ENCODE measurements around the gene SCMH1. TPM values are rescaled to one million over a fixed set of nuclear protein-coding genes. Genes with fewer than 3 reads are reported as not detected.

The SCMH1 gene
- total RNA-seq, 1 donor from 2014 or later: 19.0 TPM

DNA sequence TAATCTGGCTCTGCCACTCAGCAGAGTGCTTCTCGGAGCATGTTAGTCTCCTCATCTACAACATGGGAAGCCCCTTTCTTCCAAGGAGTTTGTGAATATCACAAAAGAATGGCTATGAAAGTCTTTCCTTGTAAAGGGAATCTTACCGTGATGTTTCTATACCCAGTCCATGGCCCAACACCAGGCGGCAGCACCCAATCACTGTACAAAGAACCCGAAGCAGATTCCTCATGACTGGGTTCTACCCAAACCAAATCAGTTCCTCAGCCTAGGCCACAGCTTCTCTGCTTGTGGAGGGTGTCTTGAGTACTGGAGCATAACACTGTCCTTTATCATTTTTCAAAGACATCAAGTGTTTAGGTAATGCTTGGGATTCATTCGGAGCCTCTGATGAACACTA is 204.0 kb downstream of the SCMH1 start:
- H3K9me3 Mint-ChIP-seq: no peaks in the 10 kb centered on the region
- peaks cover 17% of the 10 kb centered on the region for H3K36me3 Mint-ChIP-seq (ENCODE audit: low read depth)
- H3K4me3 Mint-ChIP-seq (ENCODE audit: low read depth): no peak overlapping the region
- no peak for DNase-seq (ENCODE audit: low spot score)
- H3K27ac Mint-ChIP-seq: no peak overlapping the region
- peaks cover 3% of the 10 kb centered on the region for H3K4me1 Mint-ChIP-seq (ENCODE audit: low read depth)
- intact Hi-C loops (cut with micrococcal nuclease): no loop called here
- H3K27me3 Mint-ChIP-seq (ENCODE audit: low read depth): no peaks in the 10 kb centered on the region

DNA sequence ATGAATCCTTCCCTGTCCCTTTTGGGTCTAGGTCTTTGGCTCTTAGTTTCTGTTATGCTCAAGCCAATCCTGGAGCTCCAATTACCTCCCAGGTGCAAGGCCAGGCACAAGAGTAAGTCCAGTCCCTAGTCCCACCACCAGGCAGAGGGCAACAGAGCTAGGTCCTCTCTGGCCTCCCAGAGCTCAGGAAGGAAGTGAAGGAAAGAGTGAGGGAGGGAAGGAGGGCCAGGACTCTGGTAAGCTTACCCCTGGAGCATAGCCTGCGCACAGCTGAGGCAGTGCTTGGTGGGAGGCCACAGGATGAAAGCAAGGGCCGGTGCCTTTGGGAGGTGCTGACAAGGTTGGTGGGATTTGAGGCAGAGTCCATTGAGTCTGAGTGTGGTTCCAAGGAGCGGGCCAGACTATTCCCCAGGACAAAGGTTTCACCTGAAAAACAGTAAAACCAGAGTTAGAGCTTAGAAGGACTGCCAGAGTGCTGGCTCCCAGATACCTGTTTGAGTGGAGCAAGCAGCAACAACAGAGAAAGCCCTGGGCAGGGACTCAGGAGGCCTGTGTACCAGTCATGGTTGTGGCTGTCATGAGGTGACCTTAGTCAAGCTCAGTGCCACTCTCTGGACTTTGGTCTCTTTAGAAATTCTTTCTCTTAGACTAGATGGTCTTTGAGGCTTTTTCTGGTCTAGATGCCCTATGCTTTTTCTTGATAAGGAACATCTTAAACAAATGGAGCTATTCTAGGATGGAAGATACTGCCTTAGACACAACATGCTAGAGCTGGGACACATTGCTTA is 204.8 kb downstream of the SCMH1 start:
- no peak for DNase-seq (ENCODE audit: low spot score)
- no peak overlapping the region for H3K4me3 Mint-ChIP-seq (ENCODE audit: low read depth)
- H3K4me1 Mint-ChIP-seq (ENCODE audit: low read depth): peaks cover 3% of the 10 kb centered on the region
- H3K9me3 Mint-ChIP-seq: no peaks in the 10 kb centered on the region
- no peaks in the 10 kb centered on the region for H3K27me3 Mint-ChIP-seq (ENCODE audit: low read depth)
- no peak overlapping the region for H3K27ac Mint-ChIP-seq
- peaks cover 20% of the 10 kb centered on the region for H3K36me3 Mint-ChIP-seq (ENCODE audit: low read depth)
- intact Hi-C loops (cut with micrococcal nuclease): no loop called here

DNA sequence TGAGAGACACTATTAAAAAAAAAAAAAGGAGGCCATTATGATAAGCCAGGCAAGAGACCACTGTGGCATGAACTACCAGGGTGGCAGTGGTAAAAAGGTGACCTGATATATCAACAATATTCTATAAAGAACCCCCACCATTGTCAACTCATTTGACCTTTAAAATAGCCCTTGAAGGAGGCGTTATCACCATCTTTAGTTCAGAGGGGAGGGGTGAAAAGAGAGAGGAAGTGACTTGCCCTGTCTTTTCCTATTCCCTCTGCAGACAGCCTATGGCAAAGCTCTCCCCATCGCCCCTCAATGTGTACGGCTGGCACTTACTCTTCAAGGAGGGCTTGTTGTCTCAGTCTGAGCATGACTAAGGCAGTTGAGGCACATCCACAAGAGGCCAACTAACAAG is 208.8 kb downstream of the SCMH1 start:
- no peak overlapping the region for H3K27ac Mint-ChIP-seq

DNA sequence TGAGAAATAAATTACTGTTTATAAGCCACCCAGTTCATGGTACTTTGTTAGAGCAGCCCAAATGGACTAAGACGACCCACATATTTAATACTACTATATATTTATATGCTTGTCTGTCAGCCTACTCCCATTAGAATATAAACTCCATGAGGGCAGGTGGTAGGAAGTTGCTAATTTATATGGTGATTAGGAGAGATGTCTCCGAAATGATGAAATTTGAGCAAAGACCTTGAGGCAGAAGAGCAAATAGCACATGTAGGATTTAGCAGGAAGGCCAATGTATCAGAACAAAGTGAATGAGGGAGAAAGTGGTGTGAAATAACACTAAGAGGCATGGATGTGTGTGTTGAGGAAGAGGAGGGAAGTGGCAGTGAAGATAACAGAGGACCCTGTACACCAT is 210.0 kb downstream of the SCMH1 start:
- Mint-ChIP-seq H3K36me3 (ENCODE audit: low read depth) (peaks cover 34% of the 10 kb centered on the region), H3K4me1 (ENCODE audit: low read depth) (no peaks in the 10 kb centered on the region), H3K27me3 (ENCODE audit: low read depth) (no peaks in the 10 kb centered on the region), H3K4me3 (ENCODE audit: low read depth) (no peak overlapping the region), H3K9me3 (no peaks in the 10 kb centered on the region), H3K27ac (no peak overlapping the region)
- intact Hi-C loops (cut with micrococcal nuclease): no loop called here
- DNase-seq (ENCODE audit: low spot score): no peak

More for the DNA sequence above, 208.8 kb downstream of the SCMH1 start:
- no peaks in the 10 kb centered on the region for H3K27me3 Mint-ChIP-seq (ENCODE audit: low read depth)
- peaks cover 38% of the 10 kb centered on the region for H3K36me3 Mint-ChIP-seq (ENCODE audit: low read depth)
- H3K9me3 Mint-ChIP-seq: no peaks in the 10 kb centered on the region
- DNase-seq (ENCODE audit: low spot score): no peak
- H3K4me3 Mint-ChIP-seq (ENCODE audit: low read depth): no peak overlapping the region
- H3K4me1 Mint-ChIP-seq (ENCODE audit: low read depth): no peaks in the 10 kb centered on the region
- intact Hi-C loops (cut with micrococcal nuclease): no loop called here

DNA sequence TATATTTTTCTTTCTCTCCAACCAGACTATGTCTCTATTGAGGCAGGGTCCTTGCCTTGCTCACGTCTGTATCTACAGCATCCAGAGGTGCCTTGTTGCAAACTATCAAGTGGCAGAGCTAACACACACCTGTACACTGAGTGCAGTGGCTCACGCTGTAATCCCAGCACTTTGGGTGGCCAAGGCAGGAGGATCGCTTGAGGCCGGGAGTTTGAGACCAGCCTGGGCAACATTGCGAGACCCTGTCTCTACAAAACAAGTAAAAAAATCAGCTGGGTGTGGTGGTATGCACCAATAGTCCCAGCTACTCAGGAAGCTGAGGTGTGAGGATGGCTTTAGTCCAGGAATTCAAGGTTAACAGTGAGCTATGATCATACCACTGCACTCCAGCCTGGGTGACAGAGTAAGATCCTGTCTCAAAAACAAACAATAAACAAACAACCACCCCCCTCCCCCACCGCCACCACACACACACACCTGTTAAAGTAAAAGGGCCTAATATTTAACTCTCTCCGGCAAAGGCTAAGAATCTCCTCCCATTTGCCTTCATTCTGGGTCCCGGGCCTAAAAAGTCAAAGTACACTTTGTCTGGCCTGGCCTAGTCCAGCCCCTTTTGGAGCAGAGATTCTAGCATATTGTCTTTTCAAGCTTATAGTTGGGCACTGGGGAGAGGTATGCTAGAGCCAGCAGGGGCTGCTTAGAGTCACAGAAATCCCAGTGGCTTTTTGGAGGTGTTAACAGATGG is 211.1 kb downstream of the SCMH1 start:
- Mint-ChIP-seq H3K9me3 (no peaks in the 10 kb centered on the region), H3K4me1 (ENCODE audit: low read depth) (no peaks in the 10 kb centered on the region), H3K4me3 (ENCODE audit: low read depth) (no peak overlapping the region), H3K27me3 (ENCODE audit: low read depth) (no peaks in the 10 kb centered on the region), H3K27ac (no peak overlapping the region), H3K36me3 (ENCODE audit: low read depth) (peaks cover 34% of the 10 kb centered on the region)
- no peak for DNase-seq (ENCODE audit: low spot score)
- intact Hi-C loops (cut with micrococcal nuclease): no loop called here

DNA sequence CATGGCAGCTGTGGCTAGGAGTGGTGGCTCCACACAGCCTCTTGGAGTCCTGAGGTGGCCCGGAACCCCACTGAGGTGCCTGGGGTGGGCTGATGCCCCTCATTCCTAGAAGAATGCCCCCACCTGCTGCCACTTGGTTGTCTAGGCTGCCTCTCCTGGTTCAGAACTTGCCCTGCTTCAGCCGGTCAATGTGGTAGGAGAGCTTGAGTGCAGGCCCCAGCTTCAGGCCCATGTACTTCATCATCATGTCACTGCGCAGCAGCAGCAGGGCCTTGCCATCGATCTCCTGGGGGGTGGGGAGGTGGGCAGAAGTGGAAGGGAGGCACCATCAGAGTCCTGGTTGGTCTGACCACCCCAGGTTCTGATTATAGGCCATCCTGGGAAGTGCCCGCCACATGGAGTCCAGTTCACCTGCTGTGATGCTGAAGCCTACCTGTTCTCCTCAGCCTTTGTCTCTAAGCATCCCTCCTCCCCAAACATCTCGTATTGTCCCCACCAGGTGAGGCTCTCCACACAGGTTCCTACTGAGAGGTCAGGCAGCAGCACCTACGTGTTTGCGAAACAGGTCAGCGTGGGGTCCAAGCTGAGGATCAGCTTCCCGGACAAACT is 214.0 kb downstream of the SCMH1 start:
- H3K36me3 Mint-ChIP-seq (ENCODE audit: low read depth): peaks cover 31% of the 10 kb centered on the region
- no peak overlapping the region for H3K27ac Mint-ChIP-seq
- intact Hi-C loops (cut with micrococcal nuclease): no loop called here
- no peak overlapping the region for H3K4me3 Mint-ChIP-seq (ENCODE audit: low read depth)
- H3K9me3 Mint-ChIP-seq: no peaks in the 10 kb centered on the region
- DNase-seq (ENCODE audit: low spot score): no peak
- peaks cover 2% of the 10 kb centered on the region for H3K4me1 Mint-ChIP-seq (ENCODE audit: low read depth)
- no peaks in the 10 kb centered on the region for H3K27me3 Mint-ChIP-seq (ENCODE audit: low read depth)

DNA sequence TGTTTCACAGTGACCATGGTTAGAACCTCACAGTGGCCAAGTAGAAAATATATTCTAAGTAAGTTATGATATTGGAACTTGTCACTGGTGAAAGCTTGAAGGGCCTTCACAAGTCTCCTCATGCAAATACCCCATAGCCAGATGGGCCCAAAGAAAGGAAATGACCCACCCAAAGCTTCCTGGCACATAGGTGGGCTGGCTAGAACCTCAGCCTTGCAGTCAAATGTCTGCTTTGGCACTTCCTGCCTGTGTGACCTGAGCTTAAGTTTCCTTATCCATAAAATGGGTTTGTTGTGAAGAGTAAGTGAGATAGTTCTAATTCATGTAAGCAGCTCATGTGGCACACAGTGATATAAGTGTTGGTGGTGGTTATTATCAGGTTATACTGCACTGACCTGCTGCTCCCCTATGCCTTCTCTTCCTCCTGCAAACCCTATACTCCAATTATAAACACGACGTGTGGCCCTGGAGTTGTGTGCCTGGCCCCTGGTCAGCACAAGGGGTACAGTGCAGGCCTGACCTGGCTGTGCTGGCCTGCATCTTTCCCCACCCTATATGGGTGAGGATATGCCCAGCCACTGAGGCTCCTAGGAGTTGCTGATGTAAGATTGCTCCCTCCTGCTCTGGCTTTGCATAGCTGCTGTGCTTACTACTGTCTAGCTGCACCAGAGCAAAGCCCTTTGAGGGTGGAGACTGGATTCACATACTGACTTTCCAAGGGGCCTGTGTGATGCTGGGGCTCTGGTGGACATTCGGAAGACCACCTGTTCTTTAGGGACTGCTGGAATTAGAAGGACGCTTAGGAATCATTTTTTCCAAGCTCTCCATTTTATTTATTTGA is 215.9 kb downstream of the SCMH1 start:
- intact Hi-C loops (cut with micrococcal nuclease): no loop called here
- no peak for DNase-seq (ENCODE audit: low spot score)
- Mint-ChIP-seq H3K36me3 (ENCODE audit: low read depth) (peaks cover 23% of the 10 kb centered on the region), H3K4me3 (ENCODE audit: low read depth) (no peak overlapping the region), H3K9me3 (no peaks in the 10 kb centered on the region), H3K27ac (no peak overlapping the region), H3K4me1 (ENCODE audit: low read depth) (peaks cover 2% of the 10 kb centered on the region), H3K27me3 (ENCODE audit: low read depth) (no peaks in the 10 kb centered on the region)

DNA sequence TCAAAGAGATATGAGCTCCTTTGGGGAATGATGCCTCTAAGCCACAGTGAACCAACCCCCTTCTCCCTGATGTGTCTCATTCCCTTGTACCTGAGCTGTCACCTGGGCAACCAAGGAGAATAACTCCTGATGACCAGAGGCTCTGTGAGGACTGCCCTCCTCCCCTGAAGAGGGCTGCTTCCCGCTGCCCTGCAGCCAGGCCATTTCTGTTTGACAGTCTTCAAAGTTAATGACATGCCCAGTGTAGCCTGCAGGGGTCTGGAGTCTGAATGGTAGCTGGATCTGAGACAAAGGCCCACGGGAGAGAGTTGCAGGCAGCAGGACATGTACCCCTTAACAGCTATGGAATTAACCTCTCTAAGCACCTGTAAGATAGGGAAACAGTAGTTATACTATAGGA is 217.2 kb downstream of the SCMH1 start:
- no peak for DNase-seq (ENCODE audit: low spot score)
- H3K27ac Mint-ChIP-seq: no peak overlapping the region
- no peak overlapping the region for H3K4me3 Mint-ChIP-seq (ENCODE audit: low read depth)
- peaks cover 18% of the 10 kb centered on the region for H3K36me3 Mint-ChIP-seq (ENCODE audit: low read depth)
- H3K27me3 Mint-ChIP-seq (ENCODE audit: low read depth): no peaks in the 10 kb centered on the region
- intact Hi-C loops (cut with micrococcal nuclease): no loop called here
- no peaks in the 10 kb centered on the region for H3K9me3 Mint-ChIP-seq
- H3K4me1 Mint-ChIP-seq (ENCODE audit: low read depth): peaks cover 2% of the 10 kb centered on the region

DNA sequence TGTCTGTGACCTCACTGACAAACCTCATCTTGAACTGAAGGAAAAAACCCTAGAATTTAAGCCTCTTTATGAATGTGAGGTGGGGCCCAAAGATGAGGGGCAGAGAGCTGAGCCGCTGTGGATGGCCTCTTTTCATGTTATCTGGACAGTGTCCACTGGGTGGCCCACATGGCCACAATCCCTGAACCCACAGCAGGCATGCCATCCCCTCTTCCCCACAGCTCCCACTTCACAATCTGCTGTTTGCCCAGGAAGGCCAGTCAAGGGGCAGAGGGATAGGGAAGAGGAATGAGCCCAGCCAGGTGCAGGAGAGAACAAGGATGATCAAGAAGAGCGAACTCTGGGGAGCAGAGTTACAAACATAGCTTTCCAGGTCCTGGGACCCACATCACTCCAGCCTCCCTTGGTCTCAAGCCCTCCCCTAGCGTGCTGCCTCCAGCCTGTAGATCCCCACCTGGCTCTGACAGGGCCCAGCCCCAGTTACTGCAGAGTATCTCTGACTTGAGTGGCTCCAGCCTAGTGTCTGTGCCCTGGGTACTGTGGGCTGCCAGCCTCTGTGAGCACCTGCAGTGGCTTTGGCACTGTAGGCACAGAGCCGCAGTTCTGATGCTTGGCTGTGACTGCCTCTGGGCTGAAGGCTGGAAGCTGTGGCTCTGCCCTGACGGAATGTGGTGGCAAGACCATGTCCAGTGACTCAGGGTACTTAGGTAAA is 218.7 kb downstream of the SCMH1 start:
- H3K4me3 Mint-ChIP-seq (ENCODE audit: low read depth): no peak overlapping the region
- intact Hi-C loops (cut with micrococcal nuclease): no loop called here
- peaks cover 17% of the 10 kb centered on the region for H3K36me3 Mint-ChIP-seq (ENCODE audit: low read depth)
- no peaks in the 10 kb centered on the region for H3K27me3 Mint-ChIP-seq (ENCODE audit: low read depth)
- peaks cover 2% of the 10 kb centered on the region for H3K4me1 Mint-ChIP-seq (ENCODE audit: low read depth)
- DNase-seq (ENCODE audit: low spot score): no peak
- no peaks in the 10 kb centered on the region for H3K9me3 Mint-ChIP-seq
- no peak overlapping the region for H3K27ac Mint-ChIP-seq

DNA sequence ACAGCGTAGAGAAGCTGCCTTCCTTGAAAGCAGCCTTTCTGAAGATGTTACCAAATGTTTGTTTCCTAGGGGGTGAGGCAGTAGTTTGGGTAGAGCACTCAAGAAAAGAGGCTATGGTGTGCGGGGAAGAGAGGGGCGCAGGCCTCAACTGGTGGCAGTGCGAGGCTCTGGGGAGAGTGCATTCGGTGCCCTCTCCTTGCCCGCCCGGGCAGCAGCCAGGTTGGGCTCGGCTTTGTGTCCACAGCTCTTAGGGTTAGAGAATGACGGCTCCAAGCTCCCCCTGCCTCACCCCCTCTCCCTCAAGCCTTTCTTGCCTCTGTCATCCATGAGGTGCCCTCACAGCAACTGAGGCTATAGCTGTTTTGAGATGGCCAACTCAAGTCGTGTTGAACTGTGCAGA is 219.7 kb downstream of the SCMH1 start:
- no peak overlapping the region for H3K27ac Mint-ChIP-seq
- H3K4me1 Mint-ChIP-seq (ENCODE audit: low read depth): peaks cover 2% of the 10 kb centered on the region
- H3K4me3 Mint-ChIP-seq (ENCODE audit: low read depth): no peak overlapping the region
- DNase-seq (ENCODE audit: low spot score): no peak
- H3K36me3 Mint-ChIP-seq (ENCODE audit: low read depth): peaks cover 17% of the 10 kb centered on the region
- intact Hi-C loops (cut with micrococcal nuclease): no loop called here
- H3K27me3 Mint-ChIP-seq (ENCODE audit: low read depth): no peaks in the 10 kb centered on the region
- H3K9me3 Mint-ChIP-seq: no peaks in the 10 kb centered on the region

DNA sequence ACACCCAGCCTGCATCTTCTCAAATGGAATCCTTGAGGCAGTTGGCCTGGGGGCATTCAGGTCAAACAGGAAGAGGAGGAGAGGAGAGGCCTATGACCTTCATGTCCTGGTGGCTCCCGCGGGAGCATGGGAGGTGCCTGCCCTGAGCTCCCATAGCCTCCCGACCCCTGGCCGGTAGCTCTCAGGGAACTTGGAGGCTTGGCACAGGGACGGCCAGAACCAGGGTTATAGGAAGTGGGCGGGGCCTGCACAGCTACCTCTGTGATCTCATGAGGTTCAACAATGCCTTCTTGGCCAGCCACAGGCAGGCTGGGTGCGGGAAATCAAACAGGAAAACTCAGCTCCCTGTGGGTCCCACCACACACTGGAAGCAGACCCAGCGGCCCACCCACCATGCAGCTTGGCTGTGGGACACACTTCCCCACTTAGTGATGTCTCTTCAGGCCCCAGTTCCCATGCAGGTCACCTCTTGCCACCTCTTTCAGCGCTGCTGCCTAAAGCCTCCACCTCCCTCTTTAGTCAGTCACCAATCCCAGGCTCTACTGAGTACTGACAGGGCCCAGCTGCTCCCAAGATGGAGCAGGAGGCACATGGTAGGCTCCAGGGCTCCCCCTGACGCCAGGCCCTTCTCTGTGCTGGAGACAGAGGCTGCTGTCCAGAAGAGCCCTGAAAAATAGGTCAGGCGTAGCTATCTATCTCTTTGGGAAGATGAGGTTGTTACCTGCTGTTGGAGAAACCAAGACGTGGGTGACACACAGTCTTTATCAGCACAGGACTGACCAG is 220.4 kb downstream of the SCMH1 start, which contains the start of gene SLFNL1:
Gene SLFNL1 (minus strand): TSS at position 200 of the 783 bp plus-strand sequence. CDS start 1,065 bp downstream, outside the sequence.
- Mint-ChIP-seq H3K4me3 (ENCODE audit: low read depth) (no peak within 1 kb of the TSS), H3K36me3 (ENCODE audit: low read depth) (peaks cover 17% of the 10 kb centered on the region), H3K9me3 (no peaks in the 10 kb centered on the region), H3K27ac (no peak within 1 kb of the TSS), H3K27me3 (ENCODE audit: low read depth) (no peaks in the 10 kb centered on the region), H3K4me1 (ENCODE audit: low read depth) (peaks cover 2% of the 10 kb centered on the region)
- intact Hi-C loops (cut with micrococcal nuclease): no loop called here
- DNase-seq (ENCODE audit: low spot score): no peak

All from activated T-helper 2 cell treated with anti-CD3 and anti-CD28 coated beads, Interferon-gamma antibody, Interleukin-2, Interleukin-4, amounts not matched to agents 10 μg/mL and 5 μg/mL and 100 μg/mL, durations not matched to agents 14 hours and 24 hours and 36 hours (primary cell).